HG03135 (cell line): ENCODE results near the gene ACADS.

ENCODE experiments used
- ATAC-seq: cut with Tn5 transposase; IDR thresholded peaks from one replicate; pipeline ENCODE4 v1.9.1; 2021; ENCODE audit warnings: mild to moderate bottlenecking, moderate library complexity; ENCODE audit not compliant: unreplicated experiment

Gene ACADS

GRCh38 chr12:120755269-120755668 is 29.6 kb downstream of the ACADS start:
- no peak for ATAC-seq

GRCh38 chr12:120757226-120757742 is 31.7 kb downstream of the ACADS start:
- ATAC-seq, result no peak

GRCh38 chr12:120757949-120758348 is 32.3 kb downstream of the ACADS start:
- no peak for ATAC-seq

- no peak for ATAC-seq
These were observed 33.4 kb downstream of the ACADS start for GRCh38 chr12:120758798-120759590.

GRCh38 chr12:120759591-120760348 is 34.1 kb downstream of the ACADS start:
- no peak for ATAC-seq

- ATAC-seq, result no peak
These were observed 35.0 kb downstream of the ACADS start for GRCh38 chr12:120760349-120761254.

- ATAC-seq, result no peak
These were observed 35.9 kb downstream of the ACADS start for GRCh38 chr12:120761519-120761934.

- ATAC-seq, result no peak
These were observed 36.5 kb downstream of the ACADS start for GRCh38 chr12:120762086-120762485.

GRCh38 chr12:120763250-120763649 is 37.6 kb downstream of the ACADS start:
- ATAC-seq, result no peak

GRCh38 chr12:120764816-120765215 is 39.2 kb downstream of the ACADS start:
- no peak for ATAC-seq

- no peak for ATAC-seq
These were observed 40.9 kb downstream of the ACADS start for GRCh38 chr12:120766566-120766965.

GRCh38 chr12:120767071-120768024 is 41.7 kb downstream of the ACADS start:
- no peak for ATAC-seq

GRCh38 chr12:120771097-120771496 is 45.5 kb downstream of the ACADS start:
- ATAC-seq, result no peak

GRCh38 chr12:120774169-120774916 is 48.7 kb downstream of the ACADS start:
- ATAC-seq, result no peak

- ATAC-seq, result no peak
These were observed 50.4 kb downstream of the ACADS start for GRCh38 chr12:120775862-120776552.

- no peak for ATAC-seq
These were observed 57.6 kb downstream of the ACADS start for GRCh38 chr12:120783197-120783596.

GRCh38 chr12:120784804-120785203 is 59.2 kb downstream of the ACADS start:
- no peak for ATAC-seq

GRCh38 chr12:120787889-120788288 is 62.3 kb downstream of the ACADS start:
- ATAC-seq, result no peak
